SK-N-SH (cell line): ENCODE data around the gene RPL39L. TPM values are rescaled to one million over a fixed set of nuclear protein-coding genes. Genes with fewer than 3 reads are reported as not detected.
A peak's percentile ranks its signal among the peaks of the same experiment; 100 is the strongest.

ENCODE experiments used
- CTCF ChIA-PET: fragments of 300-600, 350-600 bp; formaldehyde crosslinking; extraction: SDS; loops from one replicate; lab custom pipeline; 2021; lab: Yijun Ruan, JAX
- POLR2A ChIA-PET: fragments of 350-600 bp; sonication (Branson Sonifier 250); formaldehyde crosslinking; extraction: SDS; loops from one replicate; lab custom pipeline; 2020; ENCODE audit warnings: antibody characterized with exemption, inconsistent platforms; lab: Yijun Ruan, JAX
- DNase-seq: peaks from one replicate; pipeline ENCODE4 v3.0.0; 2012
- H2AFZ ChIP-seq: fragments of 200-600 bp; sonication (generic); 2 replicates; pipeline ENCODE4 v1.8.1; 2016; ENCODE audit warnings: antibody characterized with exemption, mild to moderate bottlenecking, low read depth
- H3F3A ChIP-seq: fragments of 200-600 bp; sonication (generic); replicated peaks from 2 replicates; pipeline ENCODE3; 2016; ENCODE audit warnings: antibody characterized with exemption, mild to moderate bottlenecking; ENCODE audit not compliant: insufficient read depth
- H3K27ac ChIP-seq, 2 experiments: fragments of 200-500 bp in 1 of 2; fragments of 200-600 bp in 1 of 2; sonication (Bioruptor generic) in 1 of 2; sonication (generic), shearing (Covaris generic) in 1 of 2; 2 replicates each; pipeline versions ENCODE4 v1.5.1 to v1.6.1; 2014 to 2016; ENCODE audit warnings: low read depth in 2 of 2, inconsistent platforms in 1 of 2, low read length in 1 of 2, mild to moderate bottlenecking in 1 of 2, mixed read lengths in 1 of 2
- H3K27me3 ChIP-seq: fragments of 200-600 bp; sonication (generic), shearing (Covaris generic); 2 replicates; pipeline ENCODE4 v1.6.1; 2016; ENCODE audit warnings: mixed run types; ENCODE audit not compliant: insufficient read depth
- H3K36me3 ChIP-seq, 2 experiments: fragments of 200-500 bp in 1 of 2; fragments of 200-600 bp in 1 of 2; sonication (Bioruptor generic) in 1 of 2; sonication (generic) in 1 of 2; replicated peaks in 1 of 2; 2 replicates each; pipeline versions ENCODE3 to v1.5.1; 2014 to 2016; ENCODE audit warnings: low read length in 1 of 2, mild to moderate bottlenecking in 1 of 2; ENCODE audit not compliant: insufficient read depth in 2 of 2, control insufficient read depth in 1 of 2
- H3K4me1 ChIP-seq, 2 experiments: fragments of 200-500 bp in 1 of 2; fragments of 200-600 bp in 1 of 2; sonication (Bioruptor generic) in 1 of 2; sonication (generic), shearing (Covaris generic) in 1 of 2; 2 replicates each; pipeline versions ENCODE4 v1.5.1 to v1.6.1; 2014 to 2016; ENCODE audit warnings: low read depth in 1 of 2, low read length in 1 of 2, mixed run types in 1 of 2; ENCODE audit not compliant: insufficient read depth in 2 of 2, control insufficient read depth in 1 of 2
- H3K4me2 ChIP-seq: fragments of 200-600 bp; sonication (generic), shearing (Covaris generic); 2 replicates; pipeline ENCODE4 v1.6.1; 2017; ENCODE audit warnings: mixed run types
- H3K4me3 ChIP-seq, 2 experiments: fragments of 200-500 bp in 1 of 2; fragments of 200-600 bp in 1 of 2; sonication (Bioruptor generic) in 1 of 2; sonication (generic), shearing (Covaris generic) in 1 of 2; 2 replicates each; pipeline versions ENCODE4 v1.5.1 to v1.8.1; 2014 to 2016; ENCODE audit warnings: low read depth in 2 of 2, inconsistent platforms in 1 of 2, low read length in 1 of 2, mild to moderate bottlenecking in 1 of 2, mixed read lengths in 1 of 2, moderate library complexity in 1 of 2
- H3K79me2 ChIP-seq: fragments of 200-600 bp; sonication (generic); 2 replicates; pipeline ENCODE4 v1.8.1; 2017; ENCODE audit warnings: mild to moderate bottlenecking; ENCODE audit not compliant: insufficient read depth
- H3K9ac ChIP-seq: fragments of 200-600 bp; sonication (generic); 2 replicates; pipeline ENCODE4 v1.6.1; 2017; ENCODE audit warnings: mixed run types
- H3K9me2 ChIP-seq: fragments of 200-600 bp; sonication (generic); 2 replicates; pipeline ENCODE4 v1.6.1; 2017; ENCODE audit warnings: mixed run types
- H3K9me3 ChIP-seq: fragments of 200-600 bp; sonication (generic); 2 replicates; pipeline ENCODE4 v1.6.1; 2017; ENCODE audit warnings: mixed run types, mild to moderate bottlenecking, moderate library complexity
- H4K20me1 ChIP-seq: fragments of 200-600 bp; sonication (generic); 2 replicates; pipeline ENCODE4 v1.6.1; 2017; ENCODE audit warnings: mild to moderate bottlenecking, mixed run types; ENCODE audit not compliant: insufficient read depth
- CHD2 ChIP-seq: fragments of 150-350 bp; IDR thresholded peaks from 2 replicates; pipeline ENCODE4 v1.6.1; 2018; ENCODE audit warnings: low read length; ENCODE audit not compliant: partially characterized antibody
- CTCF ChIP-seq: fragments of 200-600 bp; sonication (generic); IDR thresholded peaks from 2 replicates; pipeline ENCODE4 v1.6.1; 2017; ENCODE audit warnings: antibody characterized with exemption, mild to moderate bottlenecking, moderate library complexity
- FOSL2 ChIP-seq: IDR thresholded peaks from 2 replicates; pipeline ENCODE4 v1.4.0; 2012; ENCODE audit warnings: low read depth, mild to moderate bottlenecking, moderate library complexity, borderline replicate concordance
- FOXJ3 ChIP-seq: sonication (generic); formaldehyde crosslinking; IDR thresholded peaks from 2 replicates; pipeline ENCODE4 v1.5.1; 2020; ENCODE audit warnings: mild to moderate bottlenecking, missing genetic modification reagents
- FOXM1 ChIP-seq: IDR thresholded peaks from 2 replicates; pipeline ENCODE4 v1.4.0; 2012; ENCODE audit warnings: low read depth, mild to moderate bottlenecking
- GABPA ChIP-seq: IDR thresholded peaks from 2 replicates; pipeline ENCODE4 v1.4.0; 2012; ENCODE audit warnings: low read depth, mild to moderate bottlenecking
- GATA2 ChIP-seq: sonication (generic); formaldehyde crosslinking; IDR thresholded peaks from 2 replicates; pipeline ENCODE4 v1.5.0; 2020; ENCODE audit warnings: mild to moderate bottlenecking, missing genetic modification reagents
- JUND ChIP-seq: IDR thresholded peaks from 2 replicates; pipeline ENCODE4 v1.4.0; 2012
- PBX3 ChIP-seq: IDR thresholded peaks from 2 replicates; pipeline ENCODE4; 2012
- POLR2AphosphoS5 ChIP-seq: IDR thresholded peaks from 2 replicates; pipeline ENCODE4 v1.6.1; 2012; ENCODE audit warnings: low read depth, low read length
- RCOR1 ChIP-seq: fragments of 150-350 bp; IDR thresholded peaks from 2 replicates; pipeline ENCODE4 v1.6.1; 2017; ENCODE audit warnings: antibody characterized with exemption, low read length
- REST ChIP-seq: IDR thresholded peaks from 2 replicates; pipeline ENCODE4 v1.6.1; 2012; ENCODE audit warnings: mild to moderate bottlenecking, low read depth, low read length, moderate library complexity
- RFX5 ChIP-seq: IDR thresholded peaks from 2 replicates; pipeline ENCODE4 v1.6.1; 2012; ENCODE audit warnings: mild to moderate bottlenecking, improper control_type of control experiment, low read length
- RXRA ChIP-seq: IDR thresholded peaks from 2 replicates; pipeline ENCODE4 v1.4.0; 2012; ENCODE audit warnings: low read depth, mild to moderate bottlenecking, borderline replicate concordance
- SIN3A ChIP-seq: IDR thresholded peaks from 2 replicates; pipeline ENCODE4 v1.6.1; 2012; ENCODE audit warnings: low read depth, mild to moderate bottlenecking, low read length, moderate library complexity, borderline replicate concordance
- TAF1 ChIP-seq: IDR thresholded peaks from 2 replicates; pipeline ENCODE4 v1.6.1; 2012; ENCODE audit warnings: low read depth, mild to moderate bottlenecking, low read length, moderate library complexity, borderline replicate concordance
- ZBTB33 ChIP-seq: IDR thresholded peaks from 2 replicates; pipeline ENCODE4 v1.4.0; 2012; ENCODE audit warnings: low read depth, borderline replicate concordance
- WGBS: methylation state at CpG from one replicate; pipeline ENCODE4 v1.1.6; 2017; ENCODE audit warnings: low lambda C conversion rate; 5-methylcytosine and 5-hydroxymethylcytosine counted together
- polyA plus RNA-seq, 3 experiments: library from polyadenylated mRNA; depleted of rRNA; stranded (reverse); fragments of >200 nt; gene quantifications; 2 replicates each; pipeline ENCODE4 v1.2.3, GENCODE V29; 2012

RPL39L gene
- polyA plus RNA-seq, 1 of the 3 experiments (the other 2 are of a cell fraction) = 25.3 TPM

GRCh38 chr3:187136936-187137335 is 2.4 kb downstream of the RPL39L start:
- DNase-seq = no peak

GRCh38 chr3:187136337-187136736 is 3.0 kb downstream of the RPL39L start:
- TF ChIP-seq RXRA = no peak
- no peak for TF ChIP-seq CTCF
- no peak for TF ChIP-seq GATA2 (CRISPR knock-in tag)
- TF ChIP-seq ZBTB33 = no peak
- no peak for TF ChIP-seq PBX3
- Histone ChIP-seq H3K27ac (no peak overlapping the region), H3F3A (no peaks in the 10 kb centered on the region), H3K79me2 (peaks cover 24% of the 10 kb centered on the region), H4K20me1 (no peaks in the 10 kb centered on the region), H3K36me3 (peaks cover 0 to 3% of the 10 kb centered on the region in 2 experiments), H3K9me3 (no peaks in the 10 kb centered on the region), H3K4me2 (no peak overlapping the region), H2AFZ (no peak overlapping the region), H3K9ac (no peak overlapping the region), H3K9me2 (no peaks in the 10 kb centered on the region), H3K4me3 (no peak overlapping the region), H3K27me3 (no peaks in the 10 kb centered on the region), H3K4me1 (no peaks in the 10 kb centered on the region; a peak in 1 of 4 replicates)
- CTCF ChIA-PET = interaction anchor here (0.9 to 1.8 kb wide), 2 partner anchors 23 to 287 kb away, joined by 3 to 6 read pairs; no protein-coding TSS in a partner anchor
- WGBS = 95% methylated on average over 1 of the region's 1 CpG
- no peak for DNase-seq
- POLR2A ChIA-PET = no interaction called here

More at GRCh38 chr3:187136936-187137335, 2.4 kb downstream of the RPL39L start:
- no peak for TF ChIP-seq GABPA
- no peak for TF ChIP-seq RFX5
- no peak for TF ChIP-seq SIN3A
- TF ChIP-seq REST = no peak
- no peak for TF ChIP-seq CHD2
- peak; percentile 76 for TF ChIP-seq FOSL2
- no peak for TF ChIP-seq FOXM1
- TF ChIP-seq FOXJ3 (CRISPR knock-in tag) = no peak
- TF ChIP-seq JUND = 0 out of 2 replicates have a peak, but pooled peaks have one; percentile 28
- no peak for TF ChIP-seq RCOR1
- TF ChIP-seq TAF1 = no peak
- no peak for TF ChIP-seq POLR2AphosphoS5
- no peaks in the 10 kb centered on the region for H3K9me2 ChIP-seq
- H3K4me2 ChIP-seq = no peak overlapping the region
- peaks cover 19% of the 10 kb centered on the region for H3K79me2 ChIP-seq
- H3K4me3 ChIP-seq = no peak overlapping the region
- no peaks in the 10 kb centered on the region for H3F3A ChIP-seq
- WGBS = 52% methylated on average over 4 of the region's 4 CpGs
- peaks cover 0 to 3% of the 10 kb centered on the region in 2 experiments for H3K36me3 ChIP-seq
- H3K27me3 ChIP-seq = no peaks in the 10 kb centered on the region
- no peak overlapping the region for H3K27ac ChIP-seq
- no peaks in the 10 kb centered on the region; a peak in 1 of 4 replicates for H3K4me1 ChIP-seq
- no peak overlapping the region for H2AFZ ChIP-seq
- ChIA-PET CTCF (no interaction called here), POLR2A (no interaction called here)
- H4K20me1 ChIP-seq = no peaks in the 10 kb centered on the region
- H3K9me3 ChIP-seq = no peaks in the 10 kb centered on the region
- H3K9ac ChIP-seq = no peak overlapping the region
